Breast epithelium (tissue), 4 donors: ENCODE measurements around the gene GDF10. TPM values are rescaled to one million over a fixed set of nuclear protein-coding genes. Genes with fewer than 3 reads are reported as not detected.

Source experiments
- DNase-seq, 2 donors: peaks; one replicate each; pipeline ENCODE4 v3.0.0-alpha.2; 2019; ENCODE audit warnings: low spot score in 2 of 2
- H3K27ac ChIP-seq, 2 donors: fragments of 200-600 bp; sonication (generic) in 1 of 2; one replicate each; pipeline ENCODE4 v1.5.1; 2016 to 2019; ENCODE audit warnings: mild to moderate bottlenecking in 1 of 2
- H3K27me3 ChIP-seq, 2 donors: fragments of 200-600 bp; sonication (generic) in 1 of 2; one replicate each; pipeline versions ENCODE4 v1.5.1 to v1.6.0; 2017 to 2019; ENCODE audit warnings: control low read depth in 1 of 2, mild to moderate bottlenecking in 1 of 2
- H3K36me3 ChIP-seq: fragments of 200-600 bp; one replicate; pipeline ENCODE4 v1.5.1; 2019
- H3K4me1 ChIP-seq, 2 donors: fragments of 200-600 bp; sonication (generic); one replicate each; pipeline ENCODE4 v1.5.1; 2016 to 2019; ENCODE audit warnings: control low read depth in 1 of 2
- H3K4me3 ChIP-seq, 3 donors: fragments of 200-600 bp; sonication (generic); 1 replicate in 2 of 3; 2 replicates in 1 of 3; pipeline ENCODE4 v1.5.1; 2016 to 2019; ENCODE audit warnings: mild to moderate bottlenecking in 3 of 3, moderate library complexity in 2 of 3
- H3K9me3 ChIP-seq, 2 donors: fragments of 200-600 bp; sonication (generic) in 1 of 2; one replicate each; pipeline ENCODE4 v1.5.1; 2016 to 2019; ENCODE audit warnings: control low read depth in 1 of 2
- POLR2A ChIP-seq: fragments of 450-650 bp; IDR thresholded peaks from one replicate; pipeline ENCODE4 v1.6.1; 2016; ENCODE audit warnings: antibody characterized with exemption, mild to moderate bottlenecking, moderate library complexity
- POLR2AphosphoS5 ChIP-seq, 3 donors: sonication (generic); formaldehyde crosslinking; IDR thresholded peaks; one replicate each; pipeline ENCODE4 v1.6.1; 2017; ENCODE audit warnings: antibody characterized with exemption in 3 of 3
- intact Hi-C: fragments of 100-400 bp; cut with DNase I; formaldehyde crosslinking; loops from one replicate; pipeline ENCODE4 v1.15.1; 2023; ENCODE audit warnings: low total_unique reads
- total RNA-seq, 3 donors: library from RNA; depleted of rRNA; stranded (reverse); fragments of >200 nt; gene quantifications; one replicate each; pipeline ENCODE4 v1.1.0, GENCODE V29; 2016
- TF ChIP-seq, protein P1 (sequence below), 3 donors: fragments of 450-650 bp; IDR thresholded peaks; one replicate each; pipeline ENCODE4 v1.5.1; 2016 to 2017; ENCODE audit warnings: antibody characterized with exemption in 3 of 3, mild to moderate bottlenecking in 3 of 3, moderate library complexity in 3 of 3

The GDF10 gene
- total RNA-seq, 3 donors from 2014 or later, result 2.0 to 12.3 (median 2.0) TPM

- peak in 1 of 2 donors; percentile 30 for DNase-seq
- TF ChIP-seq POLR2A, result no peak
- no peak for TF ChIP-seq POLR2AphosphoS5 (IDR thresholded peaks at IDR 0.05)
- TF ChIP-seq, protein P1, sequence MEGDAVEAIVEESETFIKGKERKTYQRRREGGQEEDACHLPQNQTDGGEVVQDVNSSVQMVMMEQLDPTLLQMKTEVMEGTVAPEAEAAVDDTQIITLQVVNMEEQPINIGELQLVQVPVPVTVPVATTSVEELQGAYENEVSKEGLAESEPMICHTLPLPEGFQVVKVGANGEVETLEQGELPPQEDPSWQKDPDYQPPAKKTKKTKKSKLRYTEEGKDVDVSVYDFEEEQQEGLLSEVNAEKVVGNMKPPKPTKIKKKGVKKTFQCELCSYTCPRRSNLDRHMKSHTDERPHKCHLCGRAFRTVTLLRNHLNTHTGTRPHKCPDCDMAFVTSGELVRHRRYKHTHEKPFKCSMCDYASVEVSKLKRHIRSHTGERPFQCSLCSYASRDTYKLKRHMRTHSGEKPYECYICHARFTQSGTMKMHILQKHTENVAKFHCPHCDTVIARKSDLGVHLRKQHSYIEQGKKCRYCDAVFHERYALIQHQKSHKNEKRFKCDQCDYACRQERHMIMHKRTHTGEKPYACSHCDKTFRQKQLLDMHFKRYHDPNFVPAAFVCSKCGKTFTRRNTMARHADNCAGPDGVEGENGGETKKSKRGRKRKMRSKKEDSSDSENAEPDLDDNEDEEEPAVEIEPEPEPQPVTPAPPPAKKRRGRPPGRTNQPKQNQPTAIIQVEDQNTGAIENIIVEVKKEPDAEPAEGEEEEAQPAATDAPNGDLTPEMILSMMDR (IDR thresholded peaks at IDR 0.05), result no peak
- Histone ChIP-seq H3K36me3 (no peaks in the 10 kb centered on the region), H3K27me3 (no peaks in the 10 kb centered on the region), H3K9me3 (no peaks in the 10 kb centered on the region), H3K27ac (no peak overlapping the region), H3K4me3 (no peak overlapping the region), H3K4me1 (no peaks in the 10 kb centered on the region)
- intact Hi-C loops, result no loop called here
These were observed 59.1 kb downstream of the GDF10 start for GRCh38 chr10:47359101-47359500.

DNA sequence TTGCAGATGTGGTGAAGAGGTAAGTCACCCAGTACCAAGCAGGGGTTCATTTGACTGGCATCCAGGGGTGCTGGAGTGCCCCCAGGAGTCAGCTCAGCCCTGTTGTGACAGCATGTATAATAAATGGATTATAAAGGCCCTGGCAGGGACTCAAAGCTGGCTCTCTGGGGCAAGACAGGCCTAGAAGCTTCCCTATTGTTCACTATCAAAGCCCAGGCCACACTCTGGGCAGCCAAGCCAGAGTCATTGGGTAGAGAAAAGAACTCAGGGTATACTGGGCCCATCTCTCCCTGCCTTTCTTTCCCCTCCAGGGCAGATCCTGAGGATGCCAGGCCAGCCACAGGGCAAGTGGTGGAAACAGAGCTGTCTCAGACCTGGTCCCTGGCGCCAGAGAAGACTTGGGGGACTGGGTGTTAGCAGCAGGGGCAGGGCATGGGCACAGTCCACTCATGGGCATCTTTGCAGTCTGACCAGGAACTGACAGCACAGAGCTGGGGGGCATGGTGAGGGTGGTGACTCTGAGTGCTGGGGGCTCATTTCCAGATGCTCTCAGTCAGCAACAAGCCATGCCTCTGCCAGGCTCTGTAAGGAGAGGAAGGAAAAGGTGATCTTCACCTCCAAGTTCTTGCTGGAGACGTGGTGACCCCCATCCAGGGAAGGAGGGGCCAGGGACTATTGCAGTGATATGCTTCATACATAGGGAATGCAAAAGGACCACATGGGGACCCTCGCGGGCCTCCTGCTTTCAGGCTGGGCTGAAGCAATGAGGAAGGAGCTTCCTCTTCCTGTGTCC is 59.8 kb downstream of the GDF10 start:
- DNase-seq, result peak in 1 of 2 donors; percentile 35
- TF ChIP-seq, protein P1 (IDR thresholded peaks at IDR 0.05), result no peak
- Histone ChIP-seq H3K36me3 (no peaks in the 10 kb centered on the region), H3K27me3 (no peaks in the 10 kb centered on the region), H3K9me3 (no peaks in the 10 kb centered on the region), H3K4me3 (no peak overlapping the region), H3K27ac (no peak overlapping the region), H3K4me1 (no peaks in the 10 kb centered on the region)
- intact Hi-C loops, result no loop called here

DNA sequence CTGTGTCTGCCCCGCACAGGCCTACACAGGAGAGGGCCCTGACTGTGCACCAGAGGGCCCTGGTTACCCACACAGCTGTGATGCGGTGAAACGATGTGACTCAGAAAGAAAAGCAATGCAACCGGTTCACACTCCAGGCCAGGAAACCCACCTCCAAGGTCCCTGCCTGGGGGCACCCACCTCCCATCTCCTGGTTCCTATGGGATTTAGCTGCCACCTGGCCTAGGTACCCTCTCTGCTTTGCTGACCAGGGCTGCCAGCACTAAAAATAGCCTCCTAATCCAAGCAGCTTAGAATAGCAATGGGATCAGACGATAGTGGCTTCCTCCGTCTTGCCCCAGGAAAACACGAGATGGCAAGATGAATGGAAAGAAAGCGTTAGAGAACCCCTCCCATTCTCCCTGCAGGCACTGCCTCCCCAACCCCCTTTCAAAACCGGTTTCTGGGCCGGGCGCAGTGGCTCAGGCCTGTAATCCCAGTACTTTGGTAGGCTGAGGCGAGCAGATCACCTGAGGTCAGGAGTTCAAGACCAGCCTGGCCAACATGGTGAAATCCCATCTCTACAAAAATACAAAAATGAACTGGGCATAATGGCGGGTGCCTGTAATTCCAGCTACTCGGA is 60.5 kb downstream of the GDF10 start:
- DNase-seq, result peak in 1 of 2 donors; percentile 28
- Histone ChIP-seq H3K9me3 (no peaks in the 10 kb centered on the region), H3K27me3 (no peaks in the 10 kb centered on the region), H3K27ac (no peak overlapping the region), H3K4me1 (no peaks in the 10 kb centered on the region), H3K4me3 (no peak overlapping the region), H3K36me3 (no peaks in the 10 kb centered on the region)
- TF ChIP-seq, protein P1 (IDR thresholded peaks at IDR 0.05), result no peak
- no peak for TF ChIP-seq POLR2A
- no peak for TF ChIP-seq POLR2AphosphoS5 (IDR thresholded peaks at IDR 0.05)
- intact Hi-C loops, result no loop called here

GRCh38 chr10:47361293-47361692 is 61.3 kb downstream of the GDF10 start:
- H3K4me3 ChIP-seq, result no peak overlapping the region
- H3K36me3 ChIP-seq, result no peaks in the 10 kb centered on the region
- no peaks in the 10 kb centered on the region for H3K27me3 ChIP-seq
- H3K9me3 ChIP-seq, result no peaks in the 10 kb centered on the region
- DNase-seq, result peak in 1 of 2 donors; percentile 49
- intact Hi-C loops, result no loop called here
- TF ChIP-seq, protein P1 (IDR thresholded peaks at IDR 0.05), result peak in 2 of 3 donors; percentile 42 to 48
- TF ChIP-seq POLR2AphosphoS5 (IDR thresholded peaks at IDR 0.05), result no peak
- no peaks in the 10 kb centered on the region for H3K4me1 ChIP-seq
- no peak overlapping the region for H3K27ac ChIP-seq

- no peak overlapping the region for H3K4me3 ChIP-seq
- H3K4me1 ChIP-seq, result no peaks in the 10 kb centered on the region
- H3K27me3 ChIP-seq, result no peaks in the 10 kb centered on the region
- H3K36me3 ChIP-seq, result no peaks in the 10 kb centered on the region
- no peak overlapping the region for H3K27ac ChIP-seq
- TF ChIP-seq POLR2A (no peak), POLR2AphosphoS5 (IDR thresholded peaks at IDR 0.05) (no peak)
- TF ChIP-seq, protein P1 (IDR thresholded peaks at IDR 0.05), result no peak
- intact Hi-C loops, result no loop called here
- no peaks in the 10 kb centered on the region for H3K9me3 ChIP-seq
- peak in 1 of 2 donors; percentile 2 for DNase-seq
These were observed 62.2 kb downstream of the GDF10 start for GRCh38 chr10:47362199-47362598.
